Suprapubic skin (tissue), 4 donors: ENCODE measurements around the gene SSBP1.

Source experiments
- EP300 ChIP-seq: sonication (generic); formaldehyde crosslinking; IDR thresholded peaks from one replicate; pipeline ENCODE4 v1.6.1; 2017; ENCODE audit warnings: antibody characterized with exemption
- POLR2A ChIP-seq, 2 donors: fragments of 450-650 bp; IDR thresholded peaks; one replicate each; pipeline ENCODE4 v1.6.1; 2017; ENCODE audit warnings: antibody characterized with exemption in 2 of 2, mild to moderate bottlenecking in 2 of 2, moderate library complexity in 2 of 2
- POLR2AphosphoS5 ChIP-seq, 3 donors: sonication (generic); formaldehyde crosslinking; IDR thresholded peaks; one replicate each; pipeline ENCODE4 v1.6.1; 2017; ENCODE audit warnings: antibody characterized with exemption in 3 of 3
- TF ChIP-seq, protein P1 (sequence below), 2 donors: fragments of 200-600 bp in 1 of 2; fragments of 450-650 bp in 1 of 2; sonication (generic) in 1 of 2; IDR thresholded peaks; one replicate each; pipeline ENCODE4 v1.5.1; 2016 to 2019; ENCODE audit warnings: antibody characterized with exemption in 2 of 2, mild to moderate bottlenecking in 1 of 2, moderate library complexity in 1 of 2

DNA sequence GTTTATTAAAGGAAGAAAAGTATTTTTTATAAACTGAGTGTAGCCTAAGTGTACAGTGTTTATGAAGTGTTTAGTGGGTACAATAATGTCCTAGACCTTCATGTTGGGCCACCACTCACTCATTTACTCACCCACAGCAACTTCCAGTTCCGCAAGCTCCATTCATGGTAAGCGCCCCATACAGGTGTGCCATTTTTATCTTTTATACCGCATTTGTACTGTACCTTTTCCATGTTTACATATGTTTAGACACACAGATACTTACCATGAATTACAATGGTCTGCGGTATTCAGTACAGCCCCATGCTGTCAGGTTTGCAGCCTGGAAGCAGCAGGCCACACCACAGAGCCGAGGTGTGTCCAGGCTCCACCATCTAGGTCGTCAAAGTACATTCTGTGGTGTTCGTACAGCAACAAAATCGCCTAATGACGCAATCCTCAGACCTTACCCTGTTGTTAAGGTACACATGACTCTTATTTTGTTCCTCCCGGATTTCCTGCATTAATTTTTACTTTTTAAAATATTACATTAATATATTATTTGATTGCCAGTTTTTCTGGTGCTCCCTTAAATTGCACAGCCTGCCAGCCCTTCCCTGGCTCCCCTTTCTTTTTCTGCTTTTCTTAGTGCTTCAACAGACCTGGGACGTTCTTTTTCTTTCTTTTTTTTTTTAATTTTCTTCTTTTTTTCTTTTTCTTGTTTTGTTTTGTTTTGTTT is 881 bp upstream of the SSBP1 start:
- TF ChIP-seq POLR2AphosphoS5 (IDR thresholded peaks at IDR 0.05) (no peak), EP300 (no peak), POLR2A (IDR thresholded peaks at IDR 0.05) (no peak)
- TF ChIP-seq, protein P1, sequence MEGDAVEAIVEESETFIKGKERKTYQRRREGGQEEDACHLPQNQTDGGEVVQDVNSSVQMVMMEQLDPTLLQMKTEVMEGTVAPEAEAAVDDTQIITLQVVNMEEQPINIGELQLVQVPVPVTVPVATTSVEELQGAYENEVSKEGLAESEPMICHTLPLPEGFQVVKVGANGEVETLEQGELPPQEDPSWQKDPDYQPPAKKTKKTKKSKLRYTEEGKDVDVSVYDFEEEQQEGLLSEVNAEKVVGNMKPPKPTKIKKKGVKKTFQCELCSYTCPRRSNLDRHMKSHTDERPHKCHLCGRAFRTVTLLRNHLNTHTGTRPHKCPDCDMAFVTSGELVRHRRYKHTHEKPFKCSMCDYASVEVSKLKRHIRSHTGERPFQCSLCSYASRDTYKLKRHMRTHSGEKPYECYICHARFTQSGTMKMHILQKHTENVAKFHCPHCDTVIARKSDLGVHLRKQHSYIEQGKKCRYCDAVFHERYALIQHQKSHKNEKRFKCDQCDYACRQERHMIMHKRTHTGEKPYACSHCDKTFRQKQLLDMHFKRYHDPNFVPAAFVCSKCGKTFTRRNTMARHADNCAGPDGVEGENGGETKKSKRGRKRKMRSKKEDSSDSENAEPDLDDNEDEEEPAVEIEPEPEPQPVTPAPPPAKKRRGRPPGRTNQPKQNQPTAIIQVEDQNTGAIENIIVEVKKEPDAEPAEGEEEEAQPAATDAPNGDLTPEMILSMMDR (IDR thresholded peaks at IDR 0.05), result no peak
